Left hindlimb (tissue), 1 donor: ENCODE data around the gene FAM222A.
A peak's percentile ranks its signal among the peaks of the same experiment; 100 is the strongest.

Source experiments
- DNase-seq: peaks from one replicate; pipeline ENCODE4 v3.0.0-alpha.2; 2018

Gene FAM222A

GRCh38 chr12:109804820-109805761 is 91.5 kb downstream of the FAM222A start:
- DNase-seq: peak; percentile 71

DNA sequence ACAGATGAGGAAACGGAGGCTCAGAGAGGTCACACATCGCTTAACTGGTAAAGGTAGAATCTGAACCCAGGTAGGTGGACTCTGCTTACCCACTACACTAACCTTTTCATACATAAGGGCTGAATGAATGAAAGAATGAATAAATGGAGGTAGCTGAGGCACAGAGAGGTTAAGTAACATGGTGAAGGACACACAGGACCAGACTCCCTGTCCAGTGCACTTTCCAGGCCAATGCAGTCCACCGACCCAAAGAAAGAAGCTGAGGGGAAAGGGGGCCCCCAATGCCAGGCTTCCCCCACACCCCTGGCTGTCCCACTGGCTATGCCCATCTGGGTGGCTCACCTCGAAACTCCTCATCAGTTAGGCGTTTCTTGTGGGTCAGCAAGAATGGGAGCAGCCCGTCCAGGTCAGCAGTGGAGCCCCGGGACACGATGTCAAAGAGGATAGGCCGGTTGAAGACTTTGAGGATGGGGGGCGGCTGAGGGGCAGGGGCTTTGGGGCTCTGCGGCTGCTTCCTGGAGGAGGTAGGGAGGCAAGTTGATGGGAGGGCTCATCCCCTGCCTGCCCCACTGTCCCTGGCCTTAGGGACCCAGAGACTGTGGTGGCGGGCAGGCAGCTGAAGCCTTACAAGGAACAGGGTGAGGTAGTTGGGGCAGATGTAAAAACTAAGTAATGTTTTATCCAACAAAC is 94.5 kb downstream of the FAM222A start:
- DNase-seq: no peak

- no peak for DNase-seq
These were observed 95.4 kb downstream of the FAM222A start for GRCh38 chr12:109808876-109809646.

GRCh38 chr12:109810954-109811623 is 97.5 kb downstream of the FAM222A start:
- no peak for DNase-seq

- no peak for DNase-seq
These were observed 98.0 kb downstream of the FAM222A start for GRCh38 chr12:109811624-109811995.

DNA sequence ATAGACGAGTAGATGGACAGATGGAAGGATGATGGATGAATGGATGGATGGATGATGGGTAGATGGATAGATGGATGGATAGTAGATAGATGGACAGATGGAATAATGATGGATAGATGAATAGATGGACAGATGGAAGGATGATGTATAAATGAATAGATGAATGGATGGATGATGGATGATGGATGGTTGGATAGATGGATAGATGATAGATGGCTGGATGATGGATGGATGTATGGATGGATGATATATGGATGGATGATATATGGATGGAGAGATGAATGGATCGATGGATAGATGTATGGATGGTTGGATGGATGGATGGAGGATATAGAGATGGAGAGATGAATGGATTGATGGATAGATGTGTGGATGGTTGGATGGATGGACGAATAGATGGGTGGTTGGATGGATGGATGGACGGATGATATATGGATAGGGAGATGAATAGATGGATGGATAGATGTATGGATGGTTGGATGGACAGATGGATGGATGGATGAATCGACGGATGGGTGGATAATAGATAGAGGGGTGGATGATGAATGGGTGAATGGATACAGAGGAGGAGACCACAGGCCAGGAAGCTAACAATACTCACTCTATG is 100.3 kb downstream of the FAM222A start:
- no peak for DNase-seq

GRCh38 chr12:109814600-109815150 is 101.0 kb downstream of the FAM222A start:
- DNase-seq: peak; percentile 75

DNA sequence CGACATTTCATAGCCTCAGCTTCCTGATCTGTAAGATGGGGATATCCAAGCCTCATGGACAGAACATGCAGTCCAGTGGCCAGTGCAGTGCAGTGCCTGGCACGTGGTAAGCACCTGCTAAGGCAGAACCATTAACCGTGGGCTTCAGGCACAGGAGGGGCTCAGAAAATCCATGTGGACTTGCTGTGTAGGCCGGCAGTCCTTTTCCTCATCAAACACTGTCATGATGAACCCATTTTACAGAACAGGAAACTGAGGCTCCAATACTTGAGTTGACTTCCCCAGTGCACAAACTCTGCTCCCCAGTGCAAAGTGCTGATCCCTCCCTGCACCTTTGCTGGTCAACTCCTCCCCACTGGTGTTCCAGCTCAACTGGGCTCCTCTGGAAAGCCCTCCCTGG is 101.6 kb downstream of the FAM222A start:
- no peak for DNase-seq

DNA sequence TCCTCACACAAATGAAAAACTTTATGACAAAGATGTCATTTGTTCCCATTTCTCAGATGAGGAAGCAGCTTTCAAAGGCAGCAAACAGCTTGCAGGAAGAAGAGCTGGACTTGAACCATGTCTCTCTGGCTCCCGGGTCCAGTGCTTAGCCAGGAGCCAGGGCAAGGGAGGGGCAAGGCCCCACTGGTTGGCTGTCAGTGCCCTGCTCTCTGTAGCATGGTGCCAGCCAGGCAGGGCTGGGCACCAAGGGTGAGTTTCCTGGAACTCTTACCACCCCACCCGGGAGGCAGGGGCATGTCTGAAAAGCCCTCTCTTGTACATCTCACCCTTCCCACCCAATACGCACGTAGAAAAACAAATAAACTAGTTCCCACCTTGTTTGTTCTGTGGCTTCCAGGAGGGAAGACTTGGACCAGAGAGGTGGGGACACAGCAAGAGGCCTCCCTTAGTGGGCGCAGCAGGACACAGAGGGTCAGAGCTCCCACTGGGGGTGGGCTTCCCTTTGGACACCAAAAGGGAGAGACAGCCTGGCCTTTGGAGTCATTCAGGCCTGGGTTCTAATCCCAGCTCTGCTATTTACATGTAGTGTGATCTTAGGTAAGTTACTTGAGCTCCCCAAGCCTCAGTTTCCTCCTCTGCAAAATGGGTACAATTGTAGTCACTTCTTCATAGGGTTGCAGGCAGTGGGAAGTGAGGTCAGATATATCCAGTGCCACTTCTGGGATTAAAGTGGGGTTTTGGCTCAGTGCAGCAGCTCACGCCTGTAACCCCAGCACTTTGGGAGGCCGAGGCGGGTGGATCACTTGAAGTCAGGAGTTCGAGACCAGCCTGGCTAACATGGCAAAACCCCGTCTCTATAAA is 102.4 kb downstream of the FAM222A start:
- peak; percentile 71 for DNase-seq

GRCh38 chr12:109816870-109817269 is 103.2 kb downstream of the FAM222A start:
- DNase-seq: no peak

DNA sequence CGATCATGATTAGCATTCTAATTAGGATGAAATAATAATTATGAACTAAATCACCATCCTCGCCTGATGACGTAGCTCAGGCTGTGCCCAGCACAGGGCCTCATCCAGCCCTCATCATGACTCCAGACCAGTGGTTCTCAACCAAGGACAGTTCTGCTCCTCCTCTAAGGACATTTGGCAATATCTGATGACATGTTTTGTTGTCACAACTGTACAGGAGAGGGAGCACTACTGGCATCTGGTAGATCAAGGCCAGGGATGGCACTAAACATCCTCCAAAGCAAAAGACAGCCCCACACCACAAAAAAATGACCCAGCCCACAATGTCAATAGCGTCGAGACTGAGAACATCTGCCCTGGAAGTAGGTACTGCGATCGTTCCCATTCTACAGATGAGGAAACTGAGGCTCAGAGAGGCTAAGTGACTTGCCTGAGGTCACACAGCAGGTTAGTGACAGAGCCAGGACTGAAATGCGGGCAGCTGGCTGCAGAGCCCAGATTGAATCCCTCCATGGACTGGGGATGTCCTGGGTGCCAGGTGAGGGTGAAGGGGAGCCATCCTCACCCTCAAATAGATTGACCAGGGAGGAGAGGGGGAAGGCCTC is 104.1 kb downstream of the FAM222A start:
- DNase-seq: no peak

DNA sequence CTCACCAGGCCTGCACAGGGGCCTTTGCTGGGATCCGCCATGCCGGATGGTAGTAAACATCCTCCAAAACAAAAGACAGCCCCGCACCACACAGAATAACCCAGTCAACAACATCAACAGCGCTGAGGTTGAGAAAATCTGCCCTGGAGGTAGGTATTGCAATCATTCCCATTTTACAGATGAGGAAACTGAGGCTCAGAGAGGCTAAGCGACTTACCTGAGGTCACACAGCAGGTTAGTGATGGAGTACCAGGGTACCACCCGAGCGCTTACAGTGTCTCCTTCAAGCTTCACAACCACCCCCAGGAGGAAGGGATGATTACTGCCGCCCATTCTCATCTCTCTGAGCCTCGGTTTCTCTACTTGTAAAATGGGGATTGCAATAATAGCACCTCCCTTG is 104.6 kb downstream of the FAM222A start:
- no peak for DNase-seq

- DNase-seq: peak; percentile 36
These were observed 105.4 kb downstream of the FAM222A start for GRCh38 chr12:109818905-109819500.
